ENCODE data around the gene CDSN.
A peak's percentile ranks its signal among the peaks of the same experiment; 100 is the strongest.
"Not testable (repeated sequence)": the region's sequence is repeated elsewhere in the genome, so short reads cannot be mapped to it uniquely, and the experiment has no call there.

The CDSN gene

DNA sequence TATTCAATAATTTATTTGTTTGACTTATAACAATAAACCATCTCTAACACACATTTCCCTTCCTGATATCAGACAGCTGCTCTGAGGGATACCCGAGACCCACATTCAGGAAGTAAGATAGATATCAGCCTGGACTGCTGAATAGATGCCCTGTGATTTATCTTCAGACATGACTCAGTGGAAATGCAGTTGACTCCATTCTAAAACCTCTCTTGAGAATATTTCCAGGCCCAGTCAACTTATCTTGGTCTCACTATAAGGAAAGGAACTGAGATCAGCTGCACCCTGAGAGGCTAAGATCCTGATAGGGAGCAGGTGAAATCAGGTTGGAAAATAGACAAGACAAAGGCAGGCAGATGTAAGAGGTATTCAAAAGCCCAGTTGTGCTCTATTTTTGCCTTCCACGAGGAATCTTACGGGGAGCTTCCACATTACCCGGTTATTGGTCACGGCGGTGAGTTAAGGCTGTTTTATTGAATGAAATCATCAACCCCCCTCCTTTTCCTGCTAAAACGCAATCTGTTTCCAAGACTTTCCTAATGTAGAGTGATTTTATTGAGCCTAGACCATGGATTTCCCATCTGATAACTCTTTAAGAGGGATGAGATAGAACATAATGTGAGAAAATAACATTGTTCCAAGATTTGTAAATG lies 33.3 kb downstream of the CDSN start:
- no peak for DNase-seq (ENCODE audit: low read depth in 2 of 3, low spot score in 1 of 3)

DNA sequence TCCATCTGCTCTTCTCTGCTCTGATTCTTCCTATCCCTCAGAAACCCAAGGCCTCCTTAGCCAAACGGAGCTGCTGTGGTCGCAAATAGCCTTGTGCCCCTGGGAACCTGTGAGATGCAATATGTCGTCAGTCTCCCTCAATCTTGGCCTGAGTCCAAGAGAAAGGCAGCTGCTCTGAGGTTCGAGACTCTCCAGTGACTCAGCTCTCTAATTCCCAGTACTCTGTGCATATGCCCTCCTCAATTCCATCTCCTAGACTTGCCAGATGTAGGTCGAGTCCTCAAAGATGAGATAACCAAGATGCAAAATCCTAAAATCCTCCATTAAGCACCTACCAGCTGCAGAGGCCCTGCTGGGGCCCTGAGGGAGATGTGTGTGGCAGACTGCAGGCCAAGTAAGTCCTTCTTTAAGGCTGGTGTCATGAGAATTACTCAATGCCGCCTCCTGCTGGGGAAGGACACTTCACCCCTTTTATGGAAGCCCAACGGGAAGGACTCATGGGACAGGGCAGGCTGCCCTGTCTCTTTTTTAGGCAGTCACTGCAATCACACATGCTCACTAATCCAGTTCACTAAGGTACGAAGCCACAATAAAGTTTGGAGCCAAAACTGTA lies 36.4 kb downstream of the CDSN start:
- DNase-seq (ENCODE audit: low read depth in 2 of 3, low spot score in 1 of 3): peak; percentile 14 to 50 (median 49)

DNA sequence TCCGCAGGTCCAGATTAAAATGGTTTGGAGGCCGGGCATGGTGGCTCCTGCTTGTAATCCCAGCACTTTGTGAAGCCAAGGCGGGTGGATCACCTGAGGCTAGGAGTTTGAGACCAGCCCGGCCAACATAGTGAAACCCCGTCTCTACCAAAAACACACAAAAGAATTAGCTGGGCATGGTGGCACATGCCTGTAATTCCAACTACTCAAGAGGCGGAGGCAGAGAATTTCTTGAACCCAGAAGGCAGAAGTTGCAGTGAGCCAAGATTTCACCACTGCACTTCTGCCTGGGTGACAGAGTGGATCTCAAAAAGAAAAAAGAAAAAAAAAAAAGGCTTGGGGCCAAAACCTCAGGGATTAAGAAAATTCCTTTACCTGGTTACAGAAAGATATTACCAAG lies 38.4 kb downstream of the CDSN start:
- no peak for DNase-seq (ENCODE audit: low read depth in 2 of 3, low spot score in 1 of 3)

GRCh38 chr6:31079656-31080261 lies 40.5 kb downstream of the CDSN start:
- DNase-seq (ENCODE audit: low read depth in 2 of 3, low spot score in 1 of 3): peak; percentile 54 to 75 (median 56)

DNA sequence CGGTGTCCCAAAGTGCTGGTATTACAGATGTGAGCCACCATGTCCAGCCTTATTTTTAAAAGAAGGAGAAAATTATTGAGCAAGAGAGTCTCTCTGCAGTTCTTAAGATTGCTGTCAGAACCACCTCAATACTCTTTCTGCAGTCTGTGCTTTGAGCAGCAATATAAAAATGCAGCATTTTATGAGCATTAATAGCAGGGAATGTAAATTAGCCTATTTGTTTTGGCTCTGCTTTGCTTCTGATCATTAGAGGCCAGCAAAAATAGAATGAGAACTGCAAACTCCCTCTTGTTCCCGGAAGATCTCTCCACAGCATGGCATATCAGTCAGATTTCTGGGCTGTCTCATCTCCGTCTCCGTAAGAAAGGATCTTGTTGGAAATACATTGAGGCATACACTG lies 43.6 kb downstream of the CDSN start:
- no peak for DNase-seq (ENCODE audit: low read depth in 2 of 3, low spot score in 1 of 3)

DNA sequence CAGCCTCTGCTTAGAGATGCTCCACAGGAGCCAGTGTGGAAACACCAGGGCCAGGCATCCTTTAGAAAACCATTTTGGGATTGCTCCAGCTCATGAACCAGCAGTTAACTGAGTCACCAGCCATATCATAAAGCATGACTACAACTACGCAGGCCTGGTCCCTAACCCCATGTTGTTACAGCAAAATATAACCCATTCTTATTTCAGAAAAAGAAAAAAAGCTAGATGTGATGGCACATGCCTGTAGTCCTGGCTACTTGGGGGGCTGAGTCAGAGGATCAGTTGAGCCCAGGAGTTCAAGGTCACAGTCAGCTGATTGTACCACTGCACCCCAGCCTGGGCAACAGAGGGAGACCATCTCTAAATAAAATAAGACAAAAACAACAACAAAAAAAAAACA lies 44.7 kb downstream of the CDSN start:
- no peak for DNase-seq (ENCODE audit: low read depth in 2 of 3, low spot score in 1 of 3)

DNA sequence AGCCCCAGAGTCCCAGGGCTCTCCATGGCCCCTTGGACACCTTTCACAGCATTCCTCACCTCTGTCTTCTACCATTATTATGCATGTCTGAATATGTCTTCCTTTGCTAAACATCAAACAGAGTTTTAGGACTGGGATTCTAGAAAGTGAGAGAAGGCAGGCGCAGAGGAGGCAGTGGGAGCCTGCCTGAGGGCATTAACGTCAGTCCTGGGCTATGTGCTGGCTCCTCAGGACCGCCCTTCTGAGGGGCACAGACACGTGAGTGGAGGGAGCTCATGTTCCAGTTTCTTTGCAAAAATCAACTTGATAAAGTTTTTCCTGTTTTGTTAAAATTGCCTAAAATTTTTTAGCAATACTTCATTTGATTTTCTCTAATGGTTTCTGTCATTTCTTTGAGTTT lies 45.8 kb downstream of the CDSN start:
- no peak for DNase-seq (ENCODE audit: low read depth in 2 of 3, low spot score in 1 of 3)

GRCh38 chr6:31070711-31071197 lies 49.5 kb downstream of the CDSN start:
- no peak for DNase-seq (ENCODE audit: low read depth in 2 of 3, low spot score in 1 of 3)

- DNase-seq (ENCODE audit: low read depth in 2 of 3, low spot score in 1 of 3): peak; percentile 62 to 68 (median 68)
Observed at GRCh38 chr6:31068669-31069340, 51.4 kb downstream of the CDSN start.

DNA sequence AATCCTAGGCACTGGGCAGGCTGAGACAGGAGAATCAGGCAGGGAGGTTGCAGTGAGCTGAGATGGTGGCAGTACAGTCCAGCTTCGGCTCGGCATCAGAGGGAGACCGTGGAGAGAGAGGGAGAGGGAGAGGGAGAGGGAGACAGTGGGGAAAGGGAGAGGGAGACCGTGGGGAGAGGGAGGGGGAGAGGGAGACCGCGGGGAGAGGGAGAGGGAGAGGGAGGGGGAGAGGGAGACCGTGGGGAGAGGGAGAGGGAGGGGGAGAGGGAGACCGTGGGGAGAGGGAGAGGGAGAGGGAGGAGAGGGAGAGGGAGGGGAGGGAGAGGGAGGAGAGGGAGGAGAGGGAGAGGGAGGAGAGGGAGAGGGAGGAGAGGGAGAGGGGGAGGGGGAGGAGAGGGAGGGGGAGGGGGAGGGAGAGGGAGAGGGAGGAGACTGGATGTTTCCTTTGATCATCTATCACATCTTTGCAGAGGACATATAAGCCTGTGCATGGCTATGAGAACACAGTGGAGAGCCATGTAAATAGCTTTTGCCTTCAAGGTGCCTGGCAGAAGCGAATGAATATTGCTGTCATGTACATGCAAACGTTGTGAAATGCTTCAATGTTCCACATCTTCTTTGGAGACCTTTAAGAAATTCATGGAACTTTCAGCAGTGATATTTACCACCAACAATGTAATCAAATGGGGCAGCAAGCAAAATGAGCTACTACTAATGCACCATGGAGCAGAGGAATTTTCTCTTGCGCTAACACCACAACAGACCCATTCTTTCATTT lies 52.2 kb downstream of the CDSN start:
- DNase-seq (ENCODE audit: low read depth in 2 of 3, low spot score in 1 of 3): not testable (repeated sequence)

DNA sequence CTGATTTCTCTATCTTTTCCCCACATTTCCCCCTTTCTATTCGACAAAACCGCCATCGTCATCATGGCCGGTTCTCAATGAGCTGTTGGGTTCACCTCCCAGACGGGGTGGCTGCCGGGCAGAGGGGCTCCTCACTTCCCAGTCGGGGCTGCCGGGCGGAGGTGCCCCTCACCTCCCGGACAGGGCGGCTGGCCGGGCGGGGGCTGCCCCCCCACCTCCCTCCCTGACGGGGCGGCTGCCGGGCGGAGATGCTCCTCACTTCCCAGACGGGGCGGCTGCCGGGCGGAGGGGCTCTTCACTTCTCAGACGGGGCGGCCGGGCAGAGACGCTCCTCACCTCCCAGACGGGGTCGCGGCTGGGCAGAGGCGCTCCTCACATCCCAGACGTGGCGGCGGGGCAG lies 53.2 kb downstream of the CDSN start:
- DNase-seq (ENCODE audit: low read depth in 2 of 3, low spot score in 1 of 3): not testable (repeated sequence)

DNA sequence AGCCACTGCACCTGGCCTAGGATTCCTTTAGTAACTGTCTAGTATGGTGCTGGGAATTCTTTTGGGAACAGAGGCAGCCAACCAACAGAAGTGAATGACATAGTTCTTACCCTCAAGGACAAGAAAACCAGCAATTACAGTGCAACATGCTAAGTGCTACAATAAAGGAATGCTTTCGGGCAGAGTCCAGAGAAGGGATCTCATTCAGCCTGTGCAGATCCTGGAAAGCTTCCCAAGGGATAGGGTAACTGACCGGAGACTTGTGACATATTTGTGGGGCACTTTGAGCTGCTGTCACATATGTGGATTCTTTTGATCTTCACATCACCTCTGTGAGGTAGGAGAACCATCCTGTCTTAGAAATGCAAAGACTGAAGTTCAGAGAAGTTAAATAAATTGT lies 54.7 kb downstream of the CDSN start:
- DNase-seq (ENCODE audit: low read depth in 2 of 3, low spot score in 1 of 3): no peak
